HG03039 (cell line): ENCODE data around the gene ALDH16A1.

ENCODE experiments used
- ATAC-seq: cut with Tn5 transposase; IDR thresholded peaks from one replicate; pipeline ENCODE4 v1.9.1; 2021; ENCODE audit warnings: mild to moderate bottlenecking, moderate library complexity; ENCODE audit not compliant: unreplicated experiment

The ALDH16A1 gene

GRCh38 chr19:49487277-49488045, 34.4 kb downstream of the ALDH16A1 start, which contains the start of gene RPL13A:
Gene RPL13A, plus strand, starts transcription at chr19:49487608. Its CDS starts 22 bp downstream, at chr19:49487630.
- ATAC-seq: peak; percentile 87

- no peak for ATAC-seq
These were observed 35.2 kb downstream of the ALDH16A1 start for GRCh38 chr19:49488046-49488862.

GRCh38 chr19:49488863-49489537, 36.0 kb downstream of the ALDH16A1 start:
- no peak for ATAC-seq

- ATAC-seq: no peak
These were observed 36.7 kb downstream of the ALDH16A1 start for GRCh38 chr19:49489601-49490167.

- ATAC-seq: no peak
These were observed 37.4 kb downstream of the ALDH16A1 start for GRCh38 chr19:49490287-49491029.

- no peak for ATAC-seq
These were observed 38.2 kb downstream of the ALDH16A1 start for GRCh38 chr19:49491030-49491803.

- no peak for ATAC-seq
These were observed 39.0 kb downstream of the ALDH16A1 start for GRCh38 chr19:49491804-49492572.

GRCh38 chr19:49492573-49493405, 39.8 kb downstream of the ALDH16A1 start:
- ATAC-seq: no peak

GRCh38 chr19:49496574-49497008, 43.6 kb downstream of the ALDH16A1 start:
- no peak for ATAC-seq

- no peak for ATAC-seq
These were observed 44.2 kb downstream of the ALDH16A1 start for GRCh38 chr19:49497047-49497788.

GRCh38 chr19:49497789-49498103, 44.7 kb downstream of the ALDH16A1 start:
- ATAC-seq: no peak

- no peak for ATAC-seq
These were observed 45.5 kb downstream of the ALDH16A1 start for GRCh38 chr19:49498475-49498874.

GRCh38 chr19:49499030-49499670, 46.1 kb downstream of the ALDH16A1 start:
- no peak for ATAC-seq

GRCh38 chr19:49502866-49503581, 50.0 kb downstream of the ALDH16A1 start:
- no peak for ATAC-seq

- no peak for ATAC-seq
These were observed 50.5 kb downstream of the ALDH16A1 start for GRCh38 chr19:49503582-49503962.

- ATAC-seq: no peak
These were observed 53.6 kb downstream of the ALDH16A1 start for GRCh38 chr19:49506575-49507105.
